Renal cortex interstitium (tissue), 11 donors: ENCODE results near the gene MICAL2. TPM values are rescaled to one million over a fixed set of nuclear protein-coding genes. Genes with fewer than 3 reads are reported as not detected.

Source experiments
- DNase-seq, 11 donors: peaks; one replicate each; pipeline ENCODE4 v3.0.0-alpha.2; 2013; ENCODE audit warnings: low read depth in 9 of 11, low spot score in 4 of 11; ENCODE audit errors: extremely low read depth in 1 of 11
- polyA plus RNA-seq, 3 donors: library from polyadenylated mRNA; unstranded; fragments of 120-200 nt; gene quantifications; one replicate each; pipeline ENCODE4 v1.2.1, GENCODE V29; 2013; ENCODE audit not compliant: insufficient read length in 3 of 3

Gene MICAL2
- polyA plus RNA-seq, 3 donors = 5.8 to 8.5 (median 6.5) TPM

- no peak for DNase-seq
Observed at GRCh38 chr11:12160231-12160630, 49.8 kb downstream of the MICAL2 start.

- no peak for DNase-seq
Observed at GRCh38 chr11:12160680-12161079, 50.3 kb downstream of the MICAL2 start.

DNA sequence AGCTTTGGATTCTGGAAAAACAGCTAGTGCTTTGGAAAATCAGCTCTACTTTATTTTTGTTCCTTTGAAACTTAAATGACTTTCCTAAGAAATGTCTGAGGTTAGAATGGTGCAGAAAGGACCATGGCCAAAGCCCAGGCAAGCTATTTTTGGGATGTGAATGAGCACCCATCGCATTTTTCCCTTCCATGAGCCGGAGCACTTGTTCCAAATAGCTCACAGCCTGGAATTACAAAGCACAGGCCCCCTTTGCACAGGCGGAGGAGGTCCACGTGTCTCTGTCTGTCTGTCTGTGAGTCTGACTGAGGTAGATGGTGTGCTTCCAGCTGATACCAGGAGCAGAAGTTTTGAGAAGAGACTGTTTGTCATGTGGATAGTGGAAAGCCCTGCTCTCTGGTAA is 50.7 kb downstream of the MICAL2 start:
- DNase-seq = no peak

DNA sequence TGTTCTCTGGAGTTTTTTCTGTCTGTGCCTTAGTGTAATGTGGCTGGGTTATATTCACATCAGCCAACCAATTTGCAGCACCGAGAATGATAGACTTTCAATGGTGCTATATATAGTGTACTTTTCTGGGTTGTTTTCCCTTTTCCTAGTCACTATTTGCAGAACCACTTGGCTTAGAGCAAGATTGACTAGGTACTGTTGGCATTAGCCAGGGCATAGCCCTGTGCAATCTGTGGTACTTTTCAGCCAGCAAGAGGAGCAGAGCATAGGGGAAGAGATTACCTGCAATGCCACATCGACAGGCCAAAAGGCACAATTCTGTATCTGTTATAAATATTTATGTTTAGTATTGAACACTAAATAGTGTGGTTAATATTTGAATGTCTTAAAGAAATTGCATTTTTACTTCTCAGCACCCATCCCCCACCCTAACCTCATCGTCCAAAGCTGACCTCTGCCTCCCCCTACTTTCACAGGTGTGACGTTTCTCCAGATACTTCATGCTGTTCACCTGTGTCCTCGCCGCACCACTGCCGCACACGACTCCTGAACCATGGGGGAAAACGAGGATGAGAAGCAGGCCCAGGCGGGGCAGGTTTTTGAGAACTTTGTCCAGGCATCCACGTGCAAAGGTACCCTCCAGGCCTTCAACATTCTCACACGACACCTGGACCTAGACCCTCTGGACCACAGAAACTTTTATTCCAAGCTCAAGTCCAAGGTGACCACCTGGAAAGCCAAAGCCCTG is 51.4 kb downstream of the MICAL2 start:
- DNase-seq = no peak

DNA sequence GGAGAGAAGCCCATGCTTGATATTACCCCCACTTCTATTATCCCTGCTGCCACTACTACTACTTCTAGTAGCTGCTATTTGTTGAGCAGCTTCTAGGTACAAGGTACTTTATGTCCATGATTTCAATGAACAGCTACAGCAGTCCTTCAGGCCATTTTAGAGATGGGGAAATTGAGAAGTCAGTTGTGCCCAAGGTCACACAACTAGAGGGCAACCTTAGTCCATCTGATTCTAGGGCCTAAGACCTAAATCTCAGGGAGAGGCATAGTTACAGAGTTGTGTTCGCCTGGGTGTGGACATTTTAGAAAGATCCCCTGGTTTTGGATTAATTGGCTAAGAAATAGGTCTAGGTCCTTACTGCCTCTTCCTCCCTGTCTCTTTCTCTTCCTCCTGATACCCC is 52.3 kb downstream of the MICAL2 start:
- DNase-seq = no peak

DNA sequence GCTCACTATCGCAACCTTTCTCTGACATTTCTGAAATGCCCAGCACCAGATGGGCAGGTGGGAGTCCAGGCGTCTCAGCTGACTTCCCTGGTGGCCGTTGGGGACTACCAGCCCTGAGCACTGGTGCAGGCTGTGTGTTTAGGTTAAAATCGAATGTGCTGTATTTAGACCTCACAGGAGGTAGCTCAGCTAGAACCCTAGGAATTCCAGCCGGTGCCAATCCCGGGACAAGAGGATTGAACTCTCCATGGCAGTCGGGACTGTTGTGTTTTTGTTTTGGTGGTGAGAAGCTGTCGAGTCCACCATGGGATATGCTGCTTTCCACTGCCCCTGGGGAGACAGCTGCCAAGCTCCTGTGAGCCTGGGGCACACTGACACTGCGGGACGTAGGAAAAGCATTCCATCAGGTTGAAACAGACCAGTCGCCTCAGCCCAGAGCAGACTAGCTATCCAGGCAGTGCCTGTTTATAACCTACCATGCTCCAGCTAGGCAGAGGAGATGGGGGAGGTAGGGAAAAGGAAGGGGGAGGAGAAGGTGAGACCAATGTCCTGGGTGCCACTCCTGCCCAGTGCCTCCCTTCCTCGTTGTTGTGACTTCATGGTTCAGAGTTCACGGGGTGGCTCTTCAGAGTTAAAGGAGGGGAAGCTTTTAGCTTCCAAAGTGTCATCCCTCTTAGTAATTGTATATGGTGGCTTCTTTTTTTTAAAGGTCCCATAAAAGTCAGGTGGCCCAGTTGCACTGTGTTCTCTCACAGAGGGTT is 53.0 kb downstream of the MICAL2 start:
- no peak for DNase-seq

DNA sequence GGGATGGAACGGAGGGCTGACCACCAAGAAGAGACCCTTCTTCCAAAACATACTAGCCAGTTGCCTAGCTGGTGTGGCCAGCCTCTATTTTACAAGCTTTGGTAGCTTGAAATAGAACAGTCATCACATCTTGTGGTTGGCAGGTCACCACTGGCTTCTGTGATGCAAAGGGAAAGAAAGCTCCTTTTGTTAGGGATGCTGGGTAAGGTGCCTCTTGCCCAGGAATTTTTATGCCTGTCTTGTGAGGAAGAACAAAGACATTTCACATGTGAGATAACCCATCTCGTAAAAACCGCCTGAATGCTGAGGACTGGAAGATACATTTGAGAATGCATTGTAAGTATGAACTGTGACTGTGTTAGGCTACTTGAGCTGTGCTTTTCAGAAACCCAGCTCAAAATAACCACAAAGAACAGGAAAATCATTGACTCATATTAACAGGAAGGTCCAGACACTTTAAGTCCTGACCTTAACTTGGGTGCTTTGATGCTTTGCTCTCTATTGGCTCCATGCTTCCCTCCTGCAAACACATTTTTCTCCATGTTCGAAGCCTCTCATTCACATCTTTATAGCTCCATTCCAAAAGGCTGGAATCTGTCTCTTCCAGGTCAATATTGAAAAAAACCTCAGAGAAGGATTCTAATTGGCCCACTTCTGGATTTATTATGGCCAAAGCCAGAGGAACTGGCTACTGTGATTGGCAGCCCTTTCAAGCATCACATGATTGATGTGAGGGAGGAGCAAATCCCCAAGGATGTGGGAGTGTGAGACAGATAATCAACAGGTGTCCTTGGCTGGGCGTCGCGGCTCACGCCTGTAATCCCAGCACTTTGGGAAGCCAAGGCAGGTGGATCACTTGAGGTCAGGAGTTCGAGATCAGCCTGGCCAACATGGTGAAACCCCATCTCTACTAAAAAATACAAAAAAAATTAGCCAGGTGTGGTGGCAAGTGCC is 53.9 kb downstream of the MICAL2 start:
- no peak for DNase-seq

GRCh38 chr11:12165237-12165875 is 55.0 kb downstream of the MICAL2 start:
- DNase-seq = no peak

GRCh38 chr11:12166299-12167060 is 56.1 kb downstream of the MICAL2 start:
- no peak for DNase-seq

DNA sequence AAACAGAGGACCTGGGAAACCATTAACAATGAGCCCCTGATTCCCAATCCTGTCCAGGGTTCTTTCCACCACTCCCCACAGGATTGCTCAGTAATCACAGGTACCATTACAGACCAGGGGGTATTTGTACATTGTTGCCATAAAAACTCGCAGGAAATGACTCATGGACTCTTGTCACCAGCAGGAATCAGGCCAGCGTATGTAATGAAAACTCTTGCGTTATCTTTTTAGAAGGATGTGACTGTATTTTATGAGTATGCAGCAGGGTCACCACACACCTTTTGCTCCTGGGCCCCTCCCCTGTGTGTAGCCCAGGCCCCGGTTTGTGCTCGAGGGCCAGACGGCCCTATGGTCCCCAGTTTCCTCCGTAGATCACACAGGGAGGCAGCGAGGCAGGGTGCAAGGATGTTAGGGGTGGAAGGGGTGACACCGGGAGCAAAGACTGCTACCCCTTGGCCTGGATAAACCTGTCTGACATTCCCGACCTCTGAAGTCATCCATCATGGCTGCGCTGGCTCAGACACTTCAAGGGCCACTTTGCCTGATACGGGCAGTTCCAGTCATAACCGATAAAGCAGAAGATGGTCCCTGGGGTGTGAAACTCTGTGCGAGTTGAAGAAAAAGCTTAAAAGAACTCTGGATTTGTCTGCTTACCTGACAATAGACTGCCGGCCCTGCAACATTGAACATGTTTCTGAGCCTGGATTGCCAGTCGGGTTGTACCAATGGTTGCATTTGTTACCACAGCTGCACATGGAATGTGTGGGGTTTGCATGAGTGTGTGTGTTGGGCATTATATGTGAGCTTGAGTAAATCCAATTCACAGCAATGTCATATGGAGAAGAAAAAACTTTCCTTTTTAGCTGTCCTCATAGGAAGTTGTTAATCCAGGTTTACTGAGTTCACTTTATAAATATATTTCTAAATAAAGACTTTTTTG is 56.9 kb downstream of the MICAL2 start:
- DNase-seq = no peak

- no peak for DNase-seq
Observed at GRCh38 chr11:12168114-12168513, 57.7 kb downstream of the MICAL2 start.

DNA sequence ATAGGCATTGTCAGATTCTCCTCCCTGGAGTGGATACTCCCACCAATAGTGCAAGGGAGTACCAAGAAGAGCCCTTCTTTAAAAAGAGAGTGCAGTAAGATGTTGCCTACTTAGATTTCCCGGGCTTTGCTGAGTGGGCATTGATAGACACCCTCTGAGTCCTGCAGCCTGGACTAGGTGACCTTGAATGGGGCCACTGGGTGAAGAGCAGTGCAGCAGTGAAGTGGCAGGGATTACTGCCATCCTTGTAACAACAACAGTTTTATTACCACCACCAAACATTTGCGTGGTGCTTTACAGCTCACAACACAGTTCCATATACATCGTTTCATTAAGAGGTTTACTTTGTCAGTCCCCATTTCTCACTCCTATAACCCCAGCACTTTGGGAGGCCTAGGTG is 59.4 kb downstream of the MICAL2 start:
- DNase-seq = no peak

DNA sequence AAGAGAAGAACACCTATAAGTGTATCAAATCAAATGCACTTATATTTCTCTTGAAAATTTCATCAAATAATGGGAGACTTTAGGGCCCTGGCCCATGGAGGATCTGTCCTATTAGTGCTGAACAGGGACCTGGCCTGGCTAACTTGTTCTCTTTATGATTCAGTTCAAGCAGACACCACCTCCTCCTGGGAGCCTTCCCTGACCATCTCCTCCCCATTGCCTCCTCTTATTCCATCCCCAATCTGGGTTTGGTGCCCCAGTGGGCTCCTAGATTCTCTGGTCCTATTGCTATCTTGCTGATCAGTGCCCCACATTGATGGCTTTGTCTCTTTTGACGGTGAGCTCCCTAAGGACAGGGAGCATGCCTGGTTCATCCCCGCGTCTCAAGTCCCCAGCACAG is 60.1 kb downstream of the MICAL2 start:
- no peak for DNase-seq

DNA sequence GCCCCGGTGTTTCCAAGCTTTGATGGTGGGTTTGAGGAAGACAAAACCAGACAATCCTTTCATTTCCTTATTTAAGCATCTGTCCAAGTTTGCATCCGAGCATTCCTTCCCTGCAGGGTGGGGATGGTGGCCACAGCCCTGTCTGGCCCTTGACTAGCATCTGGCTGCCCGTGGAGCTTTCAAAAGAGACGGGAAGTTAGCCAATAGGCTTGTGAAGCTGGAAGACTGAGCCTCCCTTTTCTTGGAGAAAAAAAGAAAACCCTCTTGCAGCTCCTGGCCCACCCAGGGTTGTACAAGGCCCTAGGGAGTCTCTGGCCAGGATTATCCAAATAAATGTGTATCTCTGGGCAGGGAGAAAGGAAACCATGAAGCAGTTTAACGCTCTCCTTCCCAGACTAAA is 60.6 kb downstream of the MICAL2 start:
- no peak for DNase-seq

GRCh38 chr11:12171921-12172320 is 61.5 kb downstream of the MICAL2 start:
- DNase-seq = no peak

- no peak for DNase-seq
Observed at GRCh38 chr11:12172493-12173013, 62.2 kb downstream of the MICAL2 start.

GRCh38 chr11:12173111-12173510 is 62.7 kb downstream of the MICAL2 start:
- no peak for DNase-seq
